GM23248 (cell line): ENCODE results near the gene ARSK. TPM values are rescaled to one million over a fixed set of nuclear protein-coding genes. Genes with fewer than 3 reads are reported as not detected.

Experiments
- DNase-seq: peaks from one replicate; pipeline ENCODE4 v3.0.0-alpha.2; 2015
- H2AFZ ChIP-seq: fragments of 200-600 bp; sonication (generic); 2 replicates; pipeline ENCODE4 v1.6.1; 2016; ENCODE audit warnings: antibody characterized with exemption
- H3F3A ChIP-seq: fragments of 200-600 bp; sonication (generic); 2 replicates; pipeline ENCODE4 v1.6.1; 2016; ENCODE audit warnings: mild to moderate bottlenecking, antibody characterized with exemption, mixed run types; ENCODE audit not compliant: insufficient read depth
- H3K27ac ChIP-seq: fragments of 200-600 bp; sonication (generic); 2 replicates; pipeline ENCODE4 v1.5.1; 2016; ENCODE audit warnings: mild to moderate bottlenecking
- H3K27me3 ChIP-seq: fragments of 200-600 bp; sonication (generic); replicated peaks from 2 replicates; pipeline ENCODE4 v1.6.1; 2016; ENCODE audit warnings: mild to moderate bottlenecking; ENCODE audit not compliant: insufficient read depth
- H3K36me3 ChIP-seq: fragments of 200-600 bp; sonication (generic); 2 replicates; pipeline ENCODE4 v1.6.1; 2016; ENCODE audit warnings: low read depth, mild to moderate bottlenecking
- H3K4me1 ChIP-seq: fragments of 200-600 bp; sonication (generic); 2 replicates; pipeline ENCODE4 v1.6.1; 2016; ENCODE audit warnings: mild to moderate bottlenecking; ENCODE audit not compliant: insufficient read depth
- H3K4me2 ChIP-seq: fragments of 200-600 bp; sonication (generic); one replicate; pipeline ENCODE4 v1.6.1; 2016; ENCODE audit warnings: mild to moderate bottlenecking; ENCODE audit not compliant: unreplicated experiment
- H3K4me3 ChIP-seq: fragments of 200-600 bp; sonication (generic); 2 replicates; pipeline ENCODE4 v1.5.1; 2016; ENCODE audit warnings: mild to moderate bottlenecking
- H3K79me2 ChIP-seq: fragments of 200-600 bp; sonication (generic); 2 replicates; pipeline ENCODE4 v1.6.1; 2016; ENCODE audit warnings: mild to moderate bottlenecking; ENCODE audit not compliant: insufficient read depth
- H3K9ac ChIP-seq: fragments of 200-600 bp; sonication (generic); 2 replicates; pipeline ENCODE4 v1.6.1; 2016; ENCODE audit warnings: mild to moderate bottlenecking
- H3K9me2 ChIP-seq: fragments of 200-600 bp; sonication (generic); 2 replicates; pipeline ENCODE4 v1.6.1; 2016; ENCODE audit warnings: mixed run types, mild to moderate bottlenecking, moderate library complexity; ENCODE audit not compliant: insufficient read depth
- H3K9me3 ChIP-seq: fragments of 200-600 bp; sonication (generic); one replicate; pipeline ENCODE4 v1.6.1; 2017; ENCODE audit warnings: low read depth
- H4K20me1 ChIP-seq: fragments of 200-600 bp; sonication (generic); 2 replicates; pipeline ENCODE4 v1.6.0; 2016; ENCODE audit not compliant: insufficient read depth
- EZH2 ChIP-seq: fragments of 200-600 bp; sonication (generic); IDR thresholded peaks from 2 replicates; pipeline ENCODE4 v1.6.1; 2018; ENCODE audit warnings: antibody characterized with exemption, mild to moderate bottlenecking; ENCODE audit not compliant: insufficient read depth, poor library complexity, severe bottlenecking
- EZH2phosphoT487 ChIP-seq: fragments of 200-600 bp; sonication (generic); IDR thresholded peaks from 2 replicates; pipeline ENCODE4 v1.6.1; 2018; ENCODE audit warnings: antibody characterized with exemption, moderate library complexity, mild to moderate bottlenecking, low read depth; ENCODE audit not compliant: insufficient read depth
- WGBS, 2 experiments: methylation state at CpG; one replicate each; pipeline ENCODE4 v1.1.6; 2015 to 2017; ENCODE audit warnings: low lambda C conversion rate in 2 of 2, low coverage in 1 of 2; ENCODE audit errors: missing lambda C conversion rate in 2 of 2; 5-methylcytosine and 5-hydroxymethylcytosine counted together
- in situ Hi-C: fragments of 300-500 bp; cut with MboI; formaldehyde crosslinking; loops from 2 replicates; pipeline ENCODE4 v1.15.0; 2020
- polyA plus RNA-seq: library from polyadenylated mRNA; unstranded; fragments of >200 nt; fragmentation: Nextera tagmentation; extraction: Ambion mirVana; gene quantifications from 2 replicates; pipeline ENCODE4 v1.2.1, GENCODE V29; 2016
- total RNA-seq: library from RNA; depleted of rRNA; stranded (reverse); fragments of >200 nt; shearing (Covaris generic); gene quantifications from 2 replicates; pipeline ENCODE4 v1.2.3, GENCODE V29; 2014

ARSK gene
- total and polyA plus RNA-seq, 2 experiments from 2014 or later: 12.1 to 14.5 TPM

DNA sequence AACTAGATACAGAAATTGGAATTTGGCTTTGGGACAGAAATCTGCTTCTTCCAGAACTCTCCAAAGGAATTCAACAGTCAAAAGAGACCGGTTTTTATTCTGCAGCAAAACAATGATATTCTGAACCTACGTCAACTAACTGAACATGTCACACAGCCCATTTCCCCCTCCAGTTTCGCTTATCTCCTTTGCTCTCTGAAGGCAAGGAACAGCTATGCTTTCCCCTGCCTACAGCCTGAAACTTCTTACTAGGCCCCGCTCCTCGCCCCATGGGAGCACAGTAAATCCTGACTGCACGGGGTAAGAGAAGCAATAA, 612 bp upstream of the ARSK start:
- Histone ChIP-seq H3K9ac (peak overlapping the region; percentile 88), H4K20me1 (no peaks in the 10 kb centered on the region), H3K36me3 (peaks cover 10% of the 10 kb centered on the region), H3K27me3 (no peaks in the 10 kb centered on the region), H3K79me2 (peaks cover 90% of the 10 kb centered on the region), H3F3A (peaks cover 12% of the 10 kb centered on the region; the same call in 1 of the 2 replicates), H3K4me2 (peak overlapping the region; percentile 92), H3K9me3 (no peaks in the 10 kb centered on the region), H2AFZ (peak overlapping the region; percentile 96), H3K9me2 (no peaks in the 10 kb centered on the region), H3K4me3 (peak overlapping the region; percentile 89), H3K27ac (peak overlapping the region; percentile 85), H3K4me1 (peaks cover 25% of the 10 kb centered on the region)
- 1% methylated on average over 6 of the region's 6 CpGs for WGBS, 2 experiments
- DNase-seq: no peak
- TF ChIP-seq EZH2 (no peak), EZH2phosphoT487 (no peak)
- in situ Hi-C loops: no loop called here

DNA sequence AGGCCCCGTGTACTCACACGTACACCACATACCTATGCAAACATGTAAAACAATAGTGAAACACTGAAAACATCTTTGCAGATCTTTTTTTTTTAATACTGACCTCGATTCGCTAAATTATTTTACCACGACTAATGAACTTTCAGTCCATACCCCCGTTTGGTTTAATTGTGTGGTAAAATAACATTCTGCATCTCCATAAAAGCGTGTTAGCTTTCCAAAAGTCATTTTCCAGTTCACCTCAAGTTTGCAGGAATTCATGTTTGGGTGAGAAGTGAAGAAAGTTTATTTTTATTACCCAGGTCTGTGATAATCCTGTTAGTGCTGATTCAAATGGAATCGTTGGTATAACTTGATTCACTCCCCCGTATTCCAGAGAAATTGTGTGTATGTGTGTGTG, 652 bp downstream of the ARSK start:
- Histone ChIP-seq H3K4me2 (peak overlapping the region; percentile 100), H3K79me2 (peaks cover 81% of the 10 kb centered on the region), H3K4me3 (peak overlapping the region; percentile 89), H3K36me3 (peaks cover under 1% of the 10 kb centered on the region; the same call in 1 of the 2 replicates), H3K4me1 (peaks cover 25% of the 10 kb centered on the region), H4K20me1 (no peaks in the 10 kb centered on the region), H3K9me2 (no peaks in the 10 kb centered on the region), H3K27ac (peak overlapping the region; percentile 85), H2AFZ (peak overlapping the region; percentile 96), H3K9ac (peak overlapping the region; percentile 88), H3F3A (peaks cover 12% of the 10 kb centered on the region; the same call in 1 of the 2 replicates), H3K27me3 (no peaks in the 10 kb centered on the region), H3K9me3 (no peaks in the 10 kb centered on the region)
- 0 to 2% methylated on average over 9 of the region's 9 CpGs for WGBS, 2 experiments
- in situ Hi-C loops: no loop called here
- TF ChIP-seq EZH2phosphoT487: no peak
- no peak for TF ChIP-seq EZH2
- DNase-seq: peak; percentile 38

DNA sequence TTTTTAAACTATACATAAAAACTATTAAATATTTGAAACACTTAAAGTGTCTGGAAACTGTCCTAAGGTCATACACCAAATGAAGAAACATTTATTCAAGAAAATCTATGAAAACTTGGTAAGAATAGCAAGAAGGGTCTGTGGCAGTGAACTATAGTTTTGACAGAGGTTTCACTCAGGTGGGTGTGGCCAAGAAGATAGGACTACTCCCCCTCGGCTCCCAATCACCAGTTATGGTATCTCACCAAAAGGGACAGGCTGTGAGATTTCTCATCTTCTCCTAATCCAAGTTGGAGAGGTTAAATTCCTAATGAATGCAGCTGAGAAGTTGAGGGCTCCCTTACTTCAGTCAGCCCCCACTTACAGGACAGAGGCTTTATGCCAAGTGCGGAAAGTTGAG, 2.9 kb downstream of the ARSK start:
- no peaks in the 10 kb centered on the region for H4K20me1 ChIP-seq
- in situ Hi-C loops: no loop called here
- H3K9me2 ChIP-seq: no peaks in the 10 kb centered on the region
- no peak overlapping the region for H2AFZ ChIP-seq
- H3K27me3 ChIP-seq: no peaks in the 10 kb centered on the region
- no peaks in the 10 kb centered on the region for H3K9me3 ChIP-seq
- no peak overlapping the region for H3K4me3 ChIP-seq
- H3K36me3 ChIP-seq: no peaks in the 10 kb centered on the region
- DNase-seq: no peak
- WGBS, 2 experiments: 94 to 100% methylated on average over 2 of the region's 2 CpGs
- no peak overlapping the region for H3K9ac ChIP-seq
- H3K4me1 ChIP-seq: peaks cover 25% of the 10 kb centered on the region
- peaks cover 58% of the 10 kb centered on the region for H3K79me2 ChIP-seq
- no peak overlapping the region for H3K27ac ChIP-seq
- TF ChIP-seq EZH2: no peak
- no peak for TF ChIP-seq EZH2phosphoT487
- peaks cover 12% of the 10 kb centered on the region; the same call in 1 of the 2 replicates for H3F3A ChIP-seq
- H3K4me2 ChIP-seq: no peak overlapping the region

DNA sequence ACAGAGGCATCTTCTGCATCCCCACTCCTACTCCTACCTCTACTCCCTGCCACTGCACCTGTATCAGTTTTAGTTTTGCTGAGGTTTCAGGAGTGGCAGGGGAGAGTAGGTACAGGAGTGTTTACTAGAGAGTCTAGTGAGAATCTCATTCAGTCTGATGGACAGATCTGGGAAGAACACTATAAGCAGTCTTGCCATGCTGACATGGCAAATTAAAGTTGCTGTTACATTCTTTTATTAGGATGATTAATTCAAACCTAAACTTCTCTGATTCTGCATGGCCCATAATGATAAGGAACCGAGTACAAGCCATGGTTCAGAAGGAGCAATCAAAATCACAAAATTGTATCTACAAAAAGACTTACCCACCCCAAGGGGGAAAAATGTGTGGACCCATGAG, 7.4 kb downstream of the ARSK start:
- Histone ChIP-seq H3K9me2 (no peaks in the 10 kb centered on the region), H3K9ac (no peak overlapping the region), H3K27ac (no peak overlapping the region), H3F3A (no peaks in the 10 kb centered on the region), H3K4me3 (no peak overlapping the region), H3K27me3 (no peaks in the 10 kb centered on the region), H3K4me2 (no peak overlapping the region), H3K4me1 (peaks cover 6% of the 10 kb centered on the region), H4K20me1 (no peaks in the 10 kb centered on the region), H3K36me3 (0 out of 2 replicates have a peak, but pooled peaks cover 4% of the 10 kb centered on the region), H3K9me3 (no peaks in the 10 kb centered on the region), H2AFZ (no peak overlapping the region), H3K79me2 (peaks cover 24% of the 10 kb centered on the region)
- no peak for DNase-seq
- in situ Hi-C loops: no loop called here
- 97 to 100% methylated on average over 1 of the region's 1 CpG for WGBS, 2 experiments
- TF ChIP-seq EZH2phosphoT487: no peak

DNA sequence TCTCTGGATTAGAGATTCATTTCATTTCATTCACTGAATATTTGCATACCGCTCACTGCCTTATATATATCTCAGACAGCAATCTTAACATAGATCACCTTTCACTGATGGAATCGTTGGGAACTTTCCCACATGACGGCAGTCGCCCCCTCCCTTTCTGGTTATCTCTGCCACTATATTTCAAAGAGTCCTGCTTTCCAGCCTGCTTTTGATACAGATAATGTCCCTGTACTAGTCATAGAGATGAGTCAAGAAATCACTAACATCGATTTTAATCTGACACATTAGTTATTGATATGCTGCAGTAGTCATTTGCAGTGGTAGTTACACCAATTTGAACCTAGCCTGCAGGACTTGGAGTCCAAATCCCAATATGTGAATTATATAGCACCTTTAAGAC, 8.5 kb downstream of the ARSK start:
- DNase-seq: no peak
- TF ChIP-seq EZH2phosphoT487 (no peak), EZH2 (no peak)
- Histone ChIP-seq H3K9me2 (no peaks in the 10 kb centered on the region), H3K79me2 (peaks cover 13% of the 10 kb centered on the region), H3K36me3 (0 out of 2 replicates have a peak, but pooled peaks cover 11% of the 10 kb centered on the region), H3K27me3 (no peaks in the 10 kb centered on the region), H4K20me1 (no peaks in the 10 kb centered on the region), H3K27ac (no peak overlapping the region), H3F3A (no peaks in the 10 kb centered on the region), H3K9ac (no peak overlapping the region), H2AFZ (no peak overlapping the region), H3K9me3 (no peaks in the 10 kb centered on the region), H3K4me1 (no peaks in the 10 kb centered on the region), H3K4me3 (no peak overlapping the region), H3K4me2 (no peak overlapping the region)
- in situ Hi-C loops: no loop called here
- 94 to 96% methylated on average over 5 of the region's 5 CpGs for WGBS, 2 experiments
